GM12801 (cell line): Measurements from ENCODE around the gene OTX2.

Experiments
- CTCF ChIP-seq: IDR thresholded peaks from one replicate; pipeline ENCODE4 v1.5.1; 2011; ENCODE audit warnings: control low read depth; ENCODE audit not compliant: insufficient read length; ENCODE audit errors: extremely low read depth

The OTX2 gene

GRCh38 chr14:56789955-56790354, 20.3 kb downstream of the OTX2 start:
- TF ChIP-seq CTCF = no peak

GRCh38 chr14:56787530-56787929, 22.7 kb downstream of the OTX2 start:
- TF ChIP-seq CTCF = no peak

GRCh38 chr14:56782711-56783110, 27.6 kb downstream of the OTX2 start:
- TF ChIP-seq CTCF = no peak

GRCh38 chr14:56774503-56774902, 35.8 kb downstream of the OTX2 start:
- TF ChIP-seq CTCF = no peak

GRCh38 chr14:56770512-56770911, 39.8 kb downstream of the OTX2 start:
- no peak for TF ChIP-seq CTCF

GRCh38 chr14:56760164-56760914, 49.9 kb downstream of the OTX2 start:
- TF ChIP-seq CTCF = no peak

- no peak for TF ChIP-seq CTCF
Observed at GRCh38 chr14:56759633-56760032, 50.6 kb downstream of the OTX2 start.
